ENCODE data around the gene PXDC1. TPM values are rescaled to one million over a fixed set of nuclear protein-coding genes. Genes with fewer than 3 reads are reported as not detected.

Gene PXDC1
- total and polyA plus RNA-seq, 4 donors: 24.1 to 106 (median 77.6) TPM

DNA sequence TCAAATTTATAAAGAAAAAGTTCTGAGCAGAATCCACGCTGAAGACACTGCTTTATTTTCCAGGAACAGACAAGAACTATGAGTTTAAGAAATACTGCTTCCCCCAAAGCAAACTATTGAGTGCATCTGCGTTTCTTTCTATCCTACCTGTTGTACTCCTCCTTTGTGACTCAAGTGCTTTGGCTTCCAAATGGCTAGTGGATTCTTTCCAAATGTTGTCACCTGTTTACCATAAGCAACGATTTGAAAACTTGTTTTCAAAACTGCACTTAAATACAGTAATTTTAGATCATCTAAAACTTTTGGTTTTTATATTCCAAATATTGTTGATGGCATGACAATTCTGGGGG is 9.5 kb downstream of the PXDC1 start:
- peaks cover 26 to 73% (median 57%) of the 10 kb centered on the region in 4 donors for H3K4me1 ChIP-seq (ENCODE audit: control insufficient read depth in 4 of 4, insufficient read depth in 4 of 4, low read length in 3 of 4)
- 40% methylated on average over 3 of the region's 3 CpGs for WGBS

DNA sequence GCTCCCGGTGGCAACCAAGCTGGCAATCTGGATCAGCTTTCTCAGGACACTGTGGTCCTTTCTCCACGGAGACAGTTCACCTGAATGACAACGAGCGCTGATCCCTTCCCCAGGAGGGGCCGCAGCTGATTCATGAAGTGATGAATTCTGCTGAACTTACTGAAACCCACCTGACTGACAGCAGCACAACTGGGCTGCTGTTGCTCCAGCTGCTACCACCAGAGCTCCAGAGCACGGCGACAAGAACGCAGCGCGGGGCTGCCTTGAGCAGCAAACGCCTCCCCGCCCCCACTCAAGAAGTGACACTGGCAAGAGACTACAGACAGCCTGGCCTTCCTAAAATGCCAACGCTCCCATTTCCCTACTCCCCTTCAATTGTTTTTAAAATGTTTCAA is 10.0 kb downstream of the PXDC1 start:
- Histone ChIP-seq H3K9ac (ENCODE audit: low read depth in 1 of 2, low read length in 2 of 2) (no peak overlapping the region), H3K27ac (ENCODE audit: low read depth in 1 of 2, low read length in 2 of 2) (peak overlapping the region in 1 of 2 donors; percentile 96), H3K36me3 (ENCODE audit: control insufficient read depth in 4 of 4, insufficient read depth in 3 of 4, low read depth in 1 of 4, low read length in 3 of 4) (peaks cover 0 to 25% (median 19%) of the 10 kb centered on the region in 4 donors), H3K9me3 (ENCODE audit: control insufficient read depth in 4 of 4, low read length in 3 of 4) (no peaks in the 10 kb centered on the region), H3K27me3 (ENCODE audit: control insufficient read depth in 4 of 4, insufficient read depth in 4 of 4, low read length in 3 of 4) (no peaks in the 10 kb centered on the region), H3K4me3 (ENCODE audit: low read depth in 1 of 3, low read length in 3 of 3) (no peak overlapping the region), H3K4me1 (ENCODE audit: control insufficient read depth in 4 of 4, insufficient read depth in 4 of 4, low read length in 3 of 4) (peaks cover 20 to 67% (median 52%) of the 10 kb centered on the region in 4 donors)
- TF ChIP-seq FOXA1 (IDR thresholded peaks at IDR 0.05): no peak
- no peak for TF ChIP-seq YY1 (IDR thresholded peaks at IDR 0.05)
- TF ChIP-seq FOXA2 (IDR thresholded peaks at IDR 0.05): no peak
- TF ChIP-seq, protein P1, sequence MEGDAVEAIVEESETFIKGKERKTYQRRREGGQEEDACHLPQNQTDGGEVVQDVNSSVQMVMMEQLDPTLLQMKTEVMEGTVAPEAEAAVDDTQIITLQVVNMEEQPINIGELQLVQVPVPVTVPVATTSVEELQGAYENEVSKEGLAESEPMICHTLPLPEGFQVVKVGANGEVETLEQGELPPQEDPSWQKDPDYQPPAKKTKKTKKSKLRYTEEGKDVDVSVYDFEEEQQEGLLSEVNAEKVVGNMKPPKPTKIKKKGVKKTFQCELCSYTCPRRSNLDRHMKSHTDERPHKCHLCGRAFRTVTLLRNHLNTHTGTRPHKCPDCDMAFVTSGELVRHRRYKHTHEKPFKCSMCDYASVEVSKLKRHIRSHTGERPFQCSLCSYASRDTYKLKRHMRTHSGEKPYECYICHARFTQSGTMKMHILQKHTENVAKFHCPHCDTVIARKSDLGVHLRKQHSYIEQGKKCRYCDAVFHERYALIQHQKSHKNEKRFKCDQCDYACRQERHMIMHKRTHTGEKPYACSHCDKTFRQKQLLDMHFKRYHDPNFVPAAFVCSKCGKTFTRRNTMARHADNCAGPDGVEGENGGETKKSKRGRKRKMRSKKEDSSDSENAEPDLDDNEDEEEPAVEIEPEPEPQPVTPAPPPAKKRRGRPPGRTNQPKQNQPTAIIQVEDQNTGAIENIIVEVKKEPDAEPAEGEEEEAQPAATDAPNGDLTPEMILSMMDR (IDR thresholded peaks at IDR 0.05; ENCODE audit: low read depth, low read length, missing input control): no peak
- TF ChIP-seq SP1 (IDR thresholded peaks at IDR 0.05): no peak
- TF ChIP-seq, protein P2, sequence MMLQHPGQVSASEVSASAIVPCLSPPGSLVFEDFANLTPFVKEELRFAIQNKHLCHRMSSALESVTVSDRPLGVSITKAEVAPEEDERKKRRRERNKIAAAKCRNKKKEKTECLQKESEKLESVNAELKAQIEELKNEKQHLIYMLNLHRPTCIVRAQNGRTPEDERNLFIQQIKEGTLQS (IDR thresholded peaks at IDR 0.05): no peak
- no peak for TF ChIP-seq TAF1 (conservative IDR thresholded peaks at IDR 0.05)
- no peak for TF ChIP-seq NR2F2 (IDR thresholded peaks at IDR 0.05)
- TF ChIP-seq HNF4G (IDR thresholded peaks at IDR 0.05): no peak
- TF ChIP-seq, protein P3, sequence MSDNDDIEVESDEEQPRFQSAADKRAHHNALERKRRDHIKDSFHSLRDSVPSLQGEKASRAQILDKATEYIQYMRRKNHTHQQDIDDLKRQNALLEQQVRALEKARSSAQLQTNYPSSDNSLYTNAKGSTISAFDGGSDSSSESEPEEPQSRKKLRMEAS (IDR thresholded peaks at IDR 0.05): no peak
- TF ChIP-seq, protein P4, sequence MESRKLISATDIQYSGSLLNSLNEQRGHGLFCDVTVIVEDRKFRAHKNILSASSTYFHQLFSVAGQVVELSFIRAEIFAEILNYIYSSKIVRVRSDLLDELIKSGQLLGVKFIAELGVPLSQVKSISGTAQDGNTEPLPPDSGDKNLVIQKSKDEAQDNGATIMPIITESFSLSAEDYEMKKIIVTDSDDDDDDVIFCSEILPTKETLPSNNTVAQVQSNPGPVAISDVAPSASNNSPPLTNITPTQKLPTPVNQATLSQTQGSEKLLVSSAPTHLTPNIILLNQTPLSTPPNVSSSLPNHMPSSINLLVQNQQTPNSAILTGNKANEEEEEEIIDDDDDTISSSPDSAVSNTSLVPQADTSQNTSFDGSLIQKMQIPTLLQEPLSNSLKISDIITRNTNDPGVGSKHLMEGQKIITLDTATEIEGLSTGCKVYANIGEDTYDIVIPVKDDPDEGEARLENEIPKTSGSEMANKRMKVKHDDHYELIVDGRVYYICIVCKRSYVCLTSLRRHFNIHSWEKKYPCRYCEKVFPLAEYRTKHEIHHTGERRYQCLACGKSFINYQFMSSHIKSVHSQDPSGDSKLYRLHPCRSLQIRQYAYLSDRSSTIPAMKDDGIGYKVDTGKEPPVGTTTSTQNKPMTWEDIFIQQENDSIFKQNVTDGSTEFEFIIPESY (IDR thresholded peaks at IDR 0.05): no peak
- TF ChIP-seq RAD21 (IDR thresholded peaks at IDR 0.05): no peak
- no peak for TF ChIP-seq EGR1 (IDR thresholded peaks at IDR 0.05; ENCODE audit: low read depth in 2 of 2)
- no peak for TF ChIP-seq RXRA (IDR thresholded peaks at IDR 0.05)
- TF ChIP-seq JUND (IDR thresholded peaks at IDR 0.05): no peak
- TF ChIP-seq, protein P5, sequence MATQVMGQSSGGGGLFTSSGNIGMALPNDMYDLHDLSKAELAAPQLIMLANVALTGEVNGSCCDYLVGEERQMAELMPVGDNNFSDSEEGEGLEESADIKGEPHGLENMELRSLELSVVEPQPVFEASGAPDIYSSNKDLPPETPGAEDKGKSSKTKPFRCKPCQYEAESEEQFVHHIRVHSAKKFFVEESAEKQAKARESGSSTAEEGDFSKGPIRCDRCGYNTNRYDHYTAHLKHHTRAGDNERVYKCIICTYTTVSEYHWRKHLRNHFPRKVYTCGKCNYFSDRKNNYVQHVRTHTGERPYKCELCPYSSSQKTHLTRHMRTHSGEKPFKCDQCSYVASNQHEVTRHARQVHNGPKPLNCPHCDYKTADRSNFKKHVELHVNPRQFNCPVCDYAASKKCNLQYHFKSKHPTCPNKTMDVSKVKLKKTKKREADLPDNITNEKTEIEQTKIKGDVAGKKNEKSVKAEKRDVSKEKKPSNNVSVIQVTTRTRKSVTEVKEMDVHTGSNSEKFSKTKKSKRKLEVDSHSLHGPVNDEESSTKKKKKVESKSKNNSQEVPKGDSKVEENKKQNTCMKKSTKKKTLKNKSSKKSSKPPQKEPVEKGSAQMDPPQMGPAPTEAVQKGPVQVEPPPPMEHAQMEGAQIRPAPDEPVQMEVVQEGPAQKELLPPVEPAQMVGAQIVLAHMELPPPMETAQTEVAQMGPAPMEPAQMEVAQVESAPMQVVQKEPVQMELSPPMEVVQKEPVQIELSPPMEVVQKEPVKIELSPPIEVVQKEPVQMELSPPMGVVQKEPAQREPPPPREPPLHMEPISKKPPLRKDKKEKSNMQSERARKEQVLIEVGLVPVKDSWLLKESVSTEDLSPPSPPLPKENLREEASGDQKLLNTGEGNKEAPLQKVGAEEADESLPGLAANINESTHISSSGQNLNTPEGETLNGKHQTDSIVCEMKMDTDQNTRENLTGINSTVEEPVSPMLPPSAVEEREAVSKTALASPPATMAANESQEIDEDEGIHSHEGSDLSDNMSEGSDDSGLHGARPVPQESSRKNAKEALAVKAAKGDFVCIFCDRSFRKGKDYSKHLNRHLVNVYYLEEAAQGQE (IDR thresholded peaks at IDR 0.05): no peak
- WGBS: 88% methylated on average over 13 of the region's 13 CpGs
- no peak for DNase-seq (ENCODE audit: low spot score)

More for the DNA sequence above, 9.5 kb downstream of the PXDC1 start:
- peaks cover 0 to 21% (median 14%) of the 10 kb centered on the region in 4 donors for H3K36me3 ChIP-seq (ENCODE audit: control insufficient read depth in 4 of 4, insufficient read depth in 3 of 4, low read depth in 1 of 4, low read length in 3 of 4)
- H3K4me3 ChIP-seq (ENCODE audit: low read depth in 1 of 3, low read length in 3 of 3): no peak overlapping the region
- peak in 1 of 2 donors; percentile 15 for TF ChIP-seq JUND (IDR thresholded peaks at IDR 0.05)
- TF ChIP-seq, protein P3 (IDR thresholded peaks at IDR 0.05): no peak
- H3K27me3 ChIP-seq (ENCODE audit: control insufficient read depth in 4 of 4, insufficient read depth in 4 of 4, low read length in 3 of 4): no peaks in the 10 kb centered on the region
- no peak for DNase-seq (ENCODE audit: low spot score)
- H3K27ac ChIP-seq (ENCODE audit: low read depth in 1 of 2, low read length in 2 of 2): peak overlapping the region; percentile 81 to 96
- H3K9ac ChIP-seq (ENCODE audit: low read depth in 1 of 2, low read length in 2 of 2): no peak overlapping the region
- H3K9me3 ChIP-seq (ENCODE audit: control insufficient read depth in 4 of 4, low read length in 3 of 4): no peaks in the 10 kb centered on the region

Data from liver (tissue), 9 donors.